ENCODE data around the gene TOMM40. TPM values are rescaled to one million over a fixed set of nuclear protein-coding genes. Genes with fewer than 3 reads are reported as not detected.
"Not testable (repeated sequence)": the region's sequence is repeated elsewhere in the genome, so short reads cannot be mapped to it uniquely, and the experiment has no call there.

Gene TOMM40
- total and polyA plus RNA-seq, 11 donors: 32.2 to 79.9 (median 46.3) TPM

DNA sequence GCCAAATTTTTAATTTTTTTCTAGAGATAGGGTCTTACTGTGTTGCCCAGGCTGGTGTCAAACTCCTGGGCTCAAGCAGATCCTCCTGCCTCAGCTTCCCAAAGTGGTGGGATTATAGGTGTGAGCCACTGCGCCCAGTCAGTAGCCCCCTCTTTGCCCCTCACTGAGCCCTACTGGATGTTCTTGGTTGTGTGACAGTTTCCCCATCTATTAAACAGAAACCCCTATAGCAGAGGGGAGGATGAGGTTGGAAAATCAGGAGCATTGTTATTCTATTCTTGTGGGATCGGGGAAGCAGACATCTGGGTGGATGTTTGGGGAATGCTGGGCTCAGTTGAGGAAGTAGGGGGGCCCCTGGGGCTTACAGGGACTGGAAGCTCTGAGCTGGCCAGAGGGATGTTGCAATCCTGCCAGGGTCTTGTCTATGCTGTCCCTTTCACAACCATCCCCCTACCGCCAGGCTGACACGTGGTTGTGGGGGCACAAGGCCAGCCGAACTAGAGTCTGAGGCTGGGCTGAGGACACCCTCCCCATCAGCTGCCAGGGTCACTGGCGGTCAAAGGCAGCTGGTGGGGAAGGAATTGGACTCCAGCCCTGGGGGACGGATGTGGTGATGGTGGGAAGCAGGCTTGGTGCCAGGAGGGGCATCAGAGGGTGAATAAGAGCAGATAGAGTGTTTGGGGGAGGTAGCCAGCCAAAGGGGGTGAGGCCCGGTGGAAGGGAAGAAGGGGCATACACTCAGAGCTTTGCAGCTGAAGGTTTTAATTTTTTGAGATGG lies 34.2 kb downstream of the TOMM40 start:
- DNase-seq: peak; percentile 66 to 87 (median 83)
- intact Hi-C loops (cut with DNase I): no loop called here

DNA sequence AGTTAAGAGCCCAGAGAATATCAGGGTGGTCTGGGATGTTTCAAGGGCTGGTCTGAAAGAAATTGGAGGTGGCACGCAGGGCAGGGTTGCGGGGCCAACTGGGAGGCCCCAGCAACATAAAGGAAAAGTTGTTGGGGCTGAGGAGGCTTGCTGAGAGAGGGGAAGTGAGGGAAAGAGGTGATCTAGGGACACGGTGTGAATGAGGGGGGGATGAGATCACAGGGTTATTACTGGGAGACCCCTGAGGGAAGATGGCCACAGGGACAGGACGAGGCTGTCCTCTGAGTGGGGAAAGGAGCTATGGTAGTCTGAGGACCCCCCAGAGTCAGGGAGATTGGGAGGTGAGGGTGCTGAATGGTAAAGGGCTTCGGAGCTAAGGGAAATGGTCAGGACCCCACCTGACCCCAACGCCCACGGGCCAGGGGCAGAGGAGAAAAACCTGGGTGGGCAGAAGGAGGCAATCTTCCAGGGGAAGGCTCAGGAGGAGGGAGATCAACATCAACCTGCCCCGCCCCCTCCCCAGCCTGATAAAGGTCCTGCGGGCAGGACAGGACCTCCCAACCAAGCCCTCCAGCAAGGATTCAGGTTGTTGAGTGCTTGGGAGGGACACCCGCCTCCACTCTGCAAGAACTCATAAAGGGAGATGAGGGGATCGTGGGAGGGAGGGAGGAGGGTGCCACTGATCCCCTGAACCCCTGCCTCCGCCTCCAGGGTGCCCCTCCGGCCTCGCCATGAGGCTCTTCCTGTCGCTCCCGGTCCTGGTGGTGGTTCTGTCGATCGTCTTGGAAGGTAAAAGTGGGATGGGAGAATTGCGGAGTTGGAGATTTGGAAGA lies 35.4 kb downstream of the TOMM40 start:
- WGBS, 4 donors: 35 to 55% (median 43%) methylated on average over 18 to 19 of the region's 19 CpGs
- H3K36me3 ChIP-seq; DNase-seq; H3K27me3 ChIP-seq; H3K27ac ChIP-seq; H3K9me3 ChIP-seq; intact Hi-C loops (cut with DNase I): not testable (repeated sequence)
- H3K4me3 ChIP-seq: peak overlapping the region in 9 of 12 donors; percentile 4 to 43 (median 32)
- peak in 2 of 4 donors; percentile 5 to 11 for ATAC-seq
- peaks cover 0 to 38% (median 9%) of the 10 kb centered on the region in 12 donors for H3K4me1 ChIP-seq

More for the DNA sequence above, 34.2 kb downstream of the TOMM40 start:
- TF ChIP-seq POLR2A (IDR thresholded peaks at IDR 0.05): no peak
- no peaks in the 10 kb centered on the region for H3K27me3 ChIP-seq
- 30 to 48% (median 36%) methylated on average over 5 to 8 of the region's 8 CpGs for WGBS, 4 donors
- H3K9me3 ChIP-seq: no peaks in the 10 kb centered on the region
- no peak overlapping the region for H3K4me3 ChIP-seq
- H3K36me3 ChIP-seq: no peaks in the 10 kb centered on the region
- peaks cover 0 to 38% (median 9%) of the 10 kb centered on the region in 12 donors for H3K4me1 ChIP-seq
- peak overlapping the region in 3 of 12 donors; percentile 30 to 58 (median 36) for H3K27ac ChIP-seq
- ATAC-seq: peak in 3 of 4 donors; percentile 72 to 75 (median 75)

- peak overlapping the region in 1 of 12 donors; percentile 27 for H3K27ac ChIP-seq
- H3K36me3 ChIP-seq: no peaks in the 10 kb centered on the region
- H3K27me3 ChIP-seq: no peaks in the 10 kb centered on the region
- H3K4me3 ChIP-seq: no peak overlapping the region
- ATAC-seq (peak in 1 of 4 donors; percentile 6), DNase-seq (no peak)
- no peaks in the 10 kb centered on the region for H3K9me3 ChIP-seq
- peaks cover 0 to 38% (median 9%) of the 10 kb centered on the region in 12 donors for H3K4me1 ChIP-seq
- 42 to 57% (median 50%) methylated on average over 5 of the region's 5 CpGs for WGBS, 4 donors
- intact Hi-C loops (cut with DNase I): no loop called here
- TF ChIP-seq, protein P1, sequence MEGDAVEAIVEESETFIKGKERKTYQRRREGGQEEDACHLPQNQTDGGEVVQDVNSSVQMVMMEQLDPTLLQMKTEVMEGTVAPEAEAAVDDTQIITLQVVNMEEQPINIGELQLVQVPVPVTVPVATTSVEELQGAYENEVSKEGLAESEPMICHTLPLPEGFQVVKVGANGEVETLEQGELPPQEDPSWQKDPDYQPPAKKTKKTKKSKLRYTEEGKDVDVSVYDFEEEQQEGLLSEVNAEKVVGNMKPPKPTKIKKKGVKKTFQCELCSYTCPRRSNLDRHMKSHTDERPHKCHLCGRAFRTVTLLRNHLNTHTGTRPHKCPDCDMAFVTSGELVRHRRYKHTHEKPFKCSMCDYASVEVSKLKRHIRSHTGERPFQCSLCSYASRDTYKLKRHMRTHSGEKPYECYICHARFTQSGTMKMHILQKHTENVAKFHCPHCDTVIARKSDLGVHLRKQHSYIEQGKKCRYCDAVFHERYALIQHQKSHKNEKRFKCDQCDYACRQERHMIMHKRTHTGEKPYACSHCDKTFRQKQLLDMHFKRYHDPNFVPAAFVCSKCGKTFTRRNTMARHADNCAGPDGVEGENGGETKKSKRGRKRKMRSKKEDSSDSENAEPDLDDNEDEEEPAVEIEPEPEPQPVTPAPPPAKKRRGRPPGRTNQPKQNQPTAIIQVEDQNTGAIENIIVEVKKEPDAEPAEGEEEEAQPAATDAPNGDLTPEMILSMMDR (IDR thresholded peaks at IDR 0.05): no peak
- TF ChIP-seq POLR2A (IDR thresholded peaks at IDR 0.05): no peak
These were observed 36.7 kb downstream of the TOMM40 start for GRCh38 chr19:44927746-44928145.

GRCh38 chr19:44930088-44930487 lies 39.0 kb downstream of the TOMM40 start:
- no peak for DNase-seq
- no peak overlapping the region for H3K4me3 ChIP-seq
- H3K27me3 ChIP-seq: no peaks in the 10 kb centered on the region
- H3K4me1 ChIP-seq: peaks cover 0 to 27% (median 5%) of the 10 kb centered on the region in 12 donors
- ATAC-seq: no peak
- no peaks in the 10 kb centered on the region for H3K9me3 ChIP-seq
- H3K36me3 ChIP-seq: no peaks in the 10 kb centered on the region
- no peak overlapping the region for H3K27ac ChIP-seq
- 90 to 95% (median 92%) methylated on average over 7 of the region's 7 CpGs for WGBS, 4 donors
- no peak for TF ChIP-seq POLR2A (IDR thresholded peaks at IDR 0.05)
- TF ChIP-seq, protein P1 (IDR thresholded peaks at IDR 0.05): no peak
- intact Hi-C loops (cut with DNase I): no loop called here

DNA sequence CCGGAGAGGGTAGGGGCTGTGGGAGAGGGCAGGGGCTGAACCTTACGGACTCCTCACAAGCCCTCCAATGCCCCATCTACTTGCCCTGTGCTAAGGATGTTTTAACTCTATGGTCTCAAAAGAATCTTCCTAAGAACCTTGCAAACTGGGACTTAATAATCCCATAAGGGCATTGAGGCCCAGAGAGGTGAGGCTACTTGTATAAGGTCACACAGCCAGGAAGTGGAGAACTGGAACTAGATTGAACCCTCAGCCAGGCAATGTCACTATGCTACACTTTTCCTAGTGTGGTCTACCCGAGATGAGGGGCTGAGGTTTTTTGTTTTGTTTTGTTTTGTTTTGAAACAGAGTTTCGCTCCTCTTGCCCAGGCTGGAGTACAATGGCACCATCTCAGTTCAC lies 40.5 kb downstream of the TOMM40 start:
- ATAC-seq: no peak
- WGBS, 4 donors: 84 to 93% (median 85%) methylated on average over 4 of the region's 4 CpGs
- no peak for DNase-seq
- Histone ChIP-seq H3K4me3 (no peak overlapping the region), H3K27me3 (no peaks in the 10 kb centered on the region), H3K36me3 (no peaks in the 10 kb centered on the region), H3K9me3 (no peaks in the 10 kb centered on the region), H3K4me1 (peaks cover 0 to 15% (median 0%) of the 10 kb centered on the region in 12 donors), H3K27ac (no peak overlapping the region)
- intact Hi-C loops (cut with DNase I): no loop called here
- TF ChIP-seq, protein P1 (IDR thresholded peaks at IDR 0.05): no peak
- TF ChIP-seq POLR2A (IDR thresholded peaks at IDR 0.05): no peak
